HepG2 (cell line): ENCODE measurements around the gene ANGPTL7. TPM values are rescaled to one million over a fixed set of nuclear protein-coding genes. Genes with fewer than 3 reads are reported as not detected.

Experiments used
- ATAC-seq: fragments of 200-7000 bp; cut with Tn5 transposase; 3 replicates; pipeline ENCODE4 v1.9.1; 2020; ENCODE audit warnings: mild to moderate bottlenecking, moderate library complexity
- BruUV-seq: library from RNA; stranded (reverse); fragments of 400-500 nt; replicated peaks from 2 replicates; lab custom pipeline; 2021; lab: Mats Ljungman, UMichigan
- CTCF ChIA-PET: fragments of 300-600 bp; formaldehyde crosslinking; extraction: SDS; loops from one replicate; lab custom pipeline; 2021; ENCODE audit warnings: low total read pairs, inconsistent platforms, low intra/inter-chr PET ratio; lab: Yijun Ruan, JAX
- POLR2A ChIA-PET: fragments of 350-600 bp; sonication (Branson Sonifier 250); formaldehyde crosslinking; loops from one replicate; lab custom pipeline; 2020; ENCODE audit warnings: antibody characterized with exemption, inconsistent platforms; lab: Yijun Ruan, JAX
- DNase-seq: peaks from one replicate; pipeline ENCODE4 v3.0.0-alpha.2; 2015; ENCODE audit warnings: low spot score
- FAIRE-seq: peaks from 3 replicates; lab custom pipeline; 2011; peaks lifted over from hg19 to GRCh38; lab: Jason Lieb, UNC
- H2AFZ ChIP-seq: one replicate; pipeline ENCODE4 v1.6.1; 2011; ENCODE audit warnings: low read length, inconsistent platforms
- H3K27ac ChIP-seq: fragments of 300-600 bp; 3 replicates; pipeline ENCODE4 v1.8.0; 2011; ENCODE audit warnings: mixed run types, mild to moderate bottlenecking, mixed read lengths, low read length, inconsistent platforms; ENCODE audit not compliant: insufficient read depth; ENCODE audit errors: extremely low read length
- H3K27me3 ChIP-seq, 2 experiments: fragments of 200-600 bp in 1 of 2; 2 replicates in 1 of 2; 3 replicates in 1 of 2; pipeline versions ENCODE4 v1.6.0 to v1.8.0; 2011; ENCODE audit warnings: low read length in 2 of 2, mild to moderate bottlenecking in 2 of 2, moderate library complexity in 2 of 2, inconsistent platforms in 1 of 2; ENCODE audit not compliant: insufficient read depth in 2 of 2, control insufficient read depth in 1 of 2
- H3K36me3 ChIP-seq, 2 experiments: fragments of 200-600 bp in 1 of 2; replicated peaks in 1 of 2; 2 replicates in 1 of 2; 3 replicates in 1 of 2; pipeline versions ENCODE4 v1.5.1 to v1.8.0; 2011; ENCODE audit warnings: low read length in 2 of 2, inconsistent platforms in 1 of 2; ENCODE audit not compliant: insufficient read depth in 2 of 2, control insufficient read depth in 1 of 2
- H3K4me1 ChIP-seq: 2 replicates; pipeline ENCODE4 v1.5.1; 2012; ENCODE audit warnings: low read length, inconsistent platforms; ENCODE audit not compliant: insufficient read depth
- H3K4me2 ChIP-seq: 2 replicates; pipeline ENCODE4 v1.6.0; 2011; ENCODE audit warnings: low read depth, low read length, inconsistent platforms
- H3K4me3 ChIP-seq, 3 experiments: fragments of 200-600 bp in 1 of 3; sonication (generic), shearing (Covaris generic) in 1 of 3; replicated peaks in 1 of 3; 2 replicates each; pipeline ENCODE4 v1.5.1; 2011 to 2016; ENCODE audit warnings: low read length in 3 of 3, inconsistent platforms in 2 of 3, low read depth in 2 of 3, mild to moderate bottlenecking in 2 of 3, control low read depth in 1 of 3, mixed read lengths in 1 of 3; ENCODE audit not compliant: insufficient read depth in 1 of 3
- H3K79me2 ChIP-seq: one replicate; pipeline ENCODE4 v1.6.1; 2011; ENCODE audit warnings: low read length, inconsistent platforms; ENCODE audit not compliant: insufficient read depth
- H3K9ac ChIP-seq: 2 replicates; pipeline ENCODE4 v1.6.0; 2011; ENCODE audit warnings: mild to moderate bottlenecking, low read depth, low read length, inconsistent platforms; ENCODE audit not compliant: insufficient read depth
- H3K9me3 ChIP-seq: 2 replicates; pipeline ENCODE4 v1.5.1; 2012; ENCODE audit warnings: mild to moderate bottlenecking, low read length
- H4K20me1 ChIP-seq: 2 replicates; pipeline ENCODE4 v1.6.0; 2011; ENCODE audit warnings: inconsistent platforms, mild to moderate bottlenecking, low read length, moderate library complexity; ENCODE audit not compliant: insufficient read depth
- ADNP ChIP-seq: sonication (generic); formaldehyde crosslinking; IDR thresholded peaks from 2 replicates; pipeline ENCODE4 v1.4.0; 2020; ENCODE audit warnings: missing genetic modification reagents
- BRCA1 ChIP-seq: sonication (generic); formaldehyde crosslinking; IDR thresholded peaks from 2 replicates; pipeline ENCODE4 v1.4.0; 2020; ENCODE audit warnings: missing genetic modification reagents
- ZFP62 ChIP-seq: sonication (generic); formaldehyde crosslinking; IDR thresholded peaks from 2 replicates; pipeline ENCODE4 v1.4.0; 2020; ENCODE audit warnings: missing genetic modification reagents
- ZNF543 ChIP-seq: sonication (generic); formaldehyde crosslinking; IDR thresholded peaks from 2 replicates; pipeline ENCODE4 v1.4.0; 2020; ENCODE audit warnings: mild to moderate bottlenecking, missing genetic modification reagents
- ZNF747 ChIP-seq: sonication (generic); formaldehyde crosslinking; IDR thresholded peaks from 2 replicates; pipeline ENCODE4 v1.8.1; 2023; ENCODE audit warnings: missing genetic modification reagents, mild to moderate bottlenecking, borderline replicate concordance
- ZNF792 ChIP-seq: IDR thresholded peaks from 2 replicates; pipeline ENCODE4 v1.6.1; 2016
- in situ Hi-C: cut with HindIII; loops from 2 replicates; pipeline ENCODE4 v1.10.0; 2017; ENCODE audit warnings: low pct_unique_long_range_greater_than_20kb; ENCODE audit not compliant: extremely low pct_ligation_motif_present
- intact Hi-C: fragments of 100-400 bp; cut with micrococcal nuclease; formaldehyde crosslinking; loops from one replicate; pipeline ENCODE4 v1.10.0; 2022; ENCODE audit not compliant: unreplicated experiment
- polyA plus RNA-seq, 8 experiments: library from polyadenylated mRNA; depleted of rRNA in 3 of 8; stranded (reverse) in 7 of 8; unstranded in 1 of 8; fragments of >200 nt; fragmentation: Illumina TruSeq in 4 of 8; extraction: Trizol in 4 of 8; gene quantifications; 2 replicates each; pipeline versions ENCODE4 v1.2.1 to v1.2.3, GENCODE V29; 2011 to 2016; ENCODE audit warnings: low read depth in 4 of 8, missing spikeins in 1 of 8, mixed read lengths in 1 of 8; ENCODE audit not compliant: insufficient read depth in 1 of 8
- total RNA-seq, 5 experiments: library from RNA; depleted of rRNA; stranded (reverse); fragments of >200 nt; fragmentation: Illumina TruSeq; extraction: Trizol; gene quantifications; 2 replicates each; pipeline ENCODE4 v1.2.3, GENCODE V29; 2016; ENCODE audit warnings: low read depth in 1 of 5
- TF ChIP-seq, protein P1 (sequence below): sonication (generic); formaldehyde crosslinking; IDR thresholded peaks from 2 replicates; pipeline ENCODE4 v1.5.0; 2020; ENCODE audit warnings: mild to moderate bottlenecking, missing genetic modification reagents
- TF ChIP-seq, protein P2 (sequence below): sonication (generic); formaldehyde crosslinking; IDR thresholded peaks from 2 replicates; pipeline ENCODE4 v1.9.0; 2021; ENCODE audit warnings: missing genetic modification reagents, mild to moderate bottlenecking, borderline replicate concordance
- TF ChIP-seq, protein P3 (sequence below): sonication (generic); formaldehyde crosslinking; IDR thresholded peaks from 2 replicates; pipeline ENCODE4 v1.4.0; 2020; ENCODE audit warnings: missing genetic modification reagents
- TF ChIP-seq, protein P4 (sequence below): sonication (generic); formaldehyde crosslinking; IDR thresholded peaks from 2 replicates; pipeline ENCODE4 v1.4.0; 2020; ENCODE audit warnings: low read depth, mild to moderate bottlenecking, missing genetic modification reagents

Gene ANGPTL7
- total and polyA plus RNA-seq, 2 of the 13 experiments (the other 11 are each of a cell fraction or from before 2014, with no cell fraction given): not detected

DNA sequence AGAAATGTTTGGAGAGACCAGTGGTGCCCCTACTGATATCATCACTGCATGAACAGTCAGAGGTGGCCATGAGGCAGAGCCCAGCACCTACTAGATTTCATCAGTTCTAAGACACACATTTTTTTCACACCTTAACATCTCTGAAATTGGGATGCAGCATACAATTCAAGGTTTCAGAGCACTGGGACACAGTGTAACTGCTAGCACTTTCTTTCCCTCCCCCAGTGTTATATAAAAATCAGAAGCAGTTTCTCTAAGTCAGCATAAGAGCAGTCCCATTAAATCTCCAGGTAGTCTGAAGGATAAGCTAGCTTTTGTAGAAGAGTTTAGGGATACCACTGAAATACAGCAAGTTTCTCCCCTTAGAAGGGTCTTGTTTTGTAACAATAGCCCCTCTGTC, 10.0 kb upstream of the ANGPTL7 start:
- no peaks in the 10 kb centered on the region for H3K27me3 ChIP-seq
- CTCF ChIA-PET: no interaction called here
- no peak for FAIRE-seq
- no peak overlapping the region for H3K4me3 ChIP-seq
- no peak overlapping the region for H3K9ac ChIP-seq
- H3K27ac ChIP-seq: no peak overlapping the region
- DNase-seq: no peak
- intact Hi-C loops (no loop called here), in situ Hi-C loops (no loop called here)
- H3K36me3 ChIP-seq: peaks cover 2 to 11% of the 10 kb centered on the region in 2 experiments; a peak in 3 of 5 replicates
- BruUV-seq: no TSS peak
- peaks cover 9% of the 10 kb centered on the region; the same call in 1 of the 2 replicates for H3K4me1 ChIP-seq
- no peaks in the 10 kb centered on the region for H3K9me3 ChIP-seq
- H2AFZ ChIP-seq: no peak overlapping the region
- POLR2A ChIA-PET: no interaction called here
- no peak overlapping the region for H3K4me2 ChIP-seq
- no peak for ATAC-seq
- TF ChIP-seq ZFP62 (CRISPR knock-in tag) (no peak), BRCA1 (no peak), ADNP (CRISPR knock-in tag) (no peak), ZNF747 (CRISPR knock-in tag) (no peak), ZNF543 (CRISPR knock-in tag) (no peak), ZNF792 (CRISPR knock-in tag) (no peak)
- TF ChIP-seq, protein P1, sequence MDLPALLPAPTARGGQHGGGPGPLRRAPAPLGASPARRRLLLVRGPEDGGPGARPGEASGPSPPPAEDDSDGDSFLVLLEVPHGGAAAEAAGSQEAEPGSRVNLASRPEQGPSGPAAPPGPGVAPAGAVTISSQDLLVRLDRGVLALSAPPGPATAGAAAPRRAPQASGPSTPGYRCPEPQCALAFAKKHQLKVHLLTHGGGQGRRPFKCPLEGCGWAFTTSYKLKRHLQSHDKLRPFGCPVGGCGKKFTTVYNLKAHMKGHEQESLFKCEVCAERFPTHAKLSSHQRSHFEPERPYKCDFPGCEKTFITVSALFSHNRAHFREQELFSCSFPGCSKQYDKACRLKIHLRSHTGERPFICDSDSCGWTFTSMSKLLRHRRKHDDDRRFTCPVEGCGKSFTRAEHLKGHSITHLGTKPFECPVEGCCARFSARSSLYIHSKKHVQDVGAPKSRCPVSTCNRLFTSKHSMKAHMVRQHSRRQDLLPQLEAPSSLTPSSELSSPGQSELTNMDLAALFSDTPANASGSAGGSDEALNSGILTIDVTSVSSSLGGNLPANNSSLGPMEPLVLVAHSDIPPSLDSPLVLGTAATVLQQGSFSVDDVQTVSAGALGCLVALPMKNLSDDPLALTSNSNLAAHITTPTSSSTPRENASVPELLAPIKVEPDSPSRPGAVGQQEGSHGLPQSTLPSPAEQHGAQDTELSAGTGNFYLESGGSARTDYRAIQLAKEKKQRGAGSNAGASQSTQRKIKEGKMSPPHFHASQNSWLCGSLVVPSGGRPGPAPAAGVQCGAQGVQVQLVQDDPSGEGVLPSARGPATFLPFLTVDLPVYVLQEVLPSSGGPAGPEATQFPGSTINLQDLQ (CRISPR knock-in tag): no peak
- TF ChIP-seq, protein P2, sequence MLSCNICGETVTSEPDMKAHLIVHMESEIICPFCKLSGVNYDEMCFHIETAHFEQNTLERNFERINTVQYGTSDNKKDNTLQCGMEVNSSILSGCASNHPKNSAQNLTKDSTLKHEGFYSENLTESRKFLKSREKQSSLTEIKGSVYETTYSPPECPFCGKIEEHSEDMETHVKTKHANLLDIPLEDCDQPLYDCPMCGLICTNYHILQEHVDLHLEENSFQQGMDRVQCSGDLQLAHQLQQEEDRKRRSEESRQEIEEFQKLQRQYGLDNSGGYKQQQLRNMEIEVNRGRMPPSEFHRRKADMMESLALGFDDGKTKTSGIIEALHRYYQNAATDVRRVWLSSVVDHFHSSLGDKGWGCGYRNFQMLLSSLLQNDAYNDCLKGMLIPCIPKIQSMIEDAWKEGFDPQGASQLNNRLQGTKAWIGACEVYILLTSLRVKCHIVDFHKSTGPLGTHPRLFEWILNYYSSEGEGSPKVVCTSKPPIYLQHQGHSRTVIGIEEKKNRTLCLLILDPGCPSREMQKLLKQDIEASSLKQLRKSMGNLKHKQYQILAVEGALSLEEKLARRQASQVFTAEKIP (CRISPR knock-in tag): no peak
- TF ChIP-seq, protein P3, sequence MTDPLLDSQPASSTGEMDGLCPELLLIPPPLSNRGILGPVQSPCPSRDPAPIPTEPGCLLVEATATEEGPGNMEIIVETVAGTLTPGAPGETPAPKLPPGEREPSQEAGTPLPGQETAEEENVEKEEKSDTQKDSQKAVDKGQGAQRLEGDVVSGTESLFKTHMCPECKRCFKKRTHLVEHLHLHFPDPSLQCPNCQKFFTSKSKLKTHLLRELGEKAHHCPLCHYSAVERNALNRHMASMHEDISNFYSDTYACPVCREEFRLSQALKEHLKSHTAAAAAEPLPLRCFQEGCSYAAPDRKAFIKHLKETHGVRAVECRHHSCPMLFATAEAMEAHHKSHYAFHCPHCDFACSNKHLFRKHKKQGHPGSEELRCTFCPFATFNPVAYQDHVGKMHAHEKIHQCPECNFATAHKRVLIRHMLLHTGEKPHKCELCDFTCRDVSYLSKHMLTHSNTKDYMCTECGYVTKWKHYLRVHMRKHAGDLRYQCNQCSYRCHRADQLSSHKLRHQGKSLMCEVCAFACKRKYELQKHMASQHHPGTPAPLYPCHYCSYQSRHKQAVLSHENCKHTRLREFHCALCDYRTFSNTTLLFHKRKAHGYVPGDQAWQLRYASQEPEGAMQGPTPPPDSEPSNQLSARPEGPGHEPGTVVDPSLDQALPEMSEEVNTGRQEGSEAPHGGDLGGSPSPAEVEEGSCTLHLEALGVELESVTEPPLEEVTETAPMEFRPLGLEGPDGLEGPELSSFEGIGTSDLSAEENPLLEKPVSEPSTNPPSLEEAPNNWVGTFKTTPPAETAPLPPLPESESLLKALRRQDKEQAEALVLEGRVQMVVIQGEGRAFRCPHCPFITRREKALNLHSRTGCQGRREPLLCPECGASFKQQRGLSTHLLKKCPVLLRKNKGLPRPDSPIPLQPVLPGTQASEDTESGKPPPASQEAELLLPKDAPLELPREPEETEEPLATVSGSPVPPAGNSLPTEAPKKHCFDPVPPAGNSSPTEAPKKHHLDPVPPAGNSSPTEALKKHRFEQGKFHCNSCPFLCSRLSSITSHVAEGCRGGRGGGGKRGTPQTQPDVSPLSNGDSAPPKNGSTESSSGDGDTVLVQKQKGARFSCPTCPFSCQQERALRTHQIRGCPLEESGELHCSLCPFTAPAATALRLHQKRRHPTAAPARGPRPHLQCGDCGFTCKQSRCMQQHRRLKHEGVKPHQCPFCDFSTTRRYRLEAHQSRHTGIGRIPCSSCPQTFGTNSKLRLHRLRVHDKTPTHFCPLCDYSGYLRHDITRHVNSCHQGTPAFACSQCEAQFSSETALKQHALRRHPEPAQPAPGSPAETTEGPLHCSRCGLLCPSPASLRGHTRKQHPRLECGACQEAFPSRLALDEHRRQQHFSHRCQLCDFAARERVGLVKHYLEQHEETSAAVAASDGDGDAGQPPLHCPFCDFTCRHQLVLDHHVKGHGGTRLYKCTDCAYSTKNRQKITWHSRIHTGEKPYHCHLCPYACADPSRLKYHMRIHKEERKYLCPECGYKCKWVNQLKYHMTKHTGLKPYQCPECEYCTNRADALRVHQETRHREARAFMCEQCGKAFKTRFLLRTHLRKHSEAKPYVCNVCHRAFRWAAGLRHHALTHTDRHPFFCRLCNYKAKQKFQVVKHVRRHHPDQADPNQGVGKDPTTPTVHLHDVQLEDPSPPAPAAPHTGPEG (CRISPR knock-in tag): no peak
- TF ChIP-seq, protein P4, sequence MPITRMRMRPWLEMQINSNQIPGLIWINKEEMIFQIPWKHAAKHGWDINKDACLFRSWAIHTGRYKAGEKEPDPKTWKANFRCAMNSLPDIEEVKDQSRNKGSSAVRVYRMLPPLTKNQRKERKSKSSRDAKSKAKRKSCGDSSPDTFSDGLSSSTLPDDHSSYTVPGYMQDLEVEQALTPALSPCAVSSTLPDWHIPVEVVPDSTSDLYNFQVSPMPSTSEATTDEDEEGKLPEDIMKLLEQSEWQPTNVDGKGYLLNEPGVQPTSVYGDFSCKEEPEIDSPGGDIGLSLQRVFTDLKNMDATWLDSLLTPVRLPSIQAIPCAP (CRISPR knock-in tag): no peak
- no peaks in the 10 kb centered on the region for H3K79me2 ChIP-seq
- H4K20me1 ChIP-seq: no peaks in the 10 kb centered on the region
